GM18526 (cell line): ENCODE data around the gene DCAF10.

Experiments used
- POLR2A ChIP-seq: IDR thresholded peaks from 3 replicates; pipeline ENCODE4 v1.6.1; 2011; ENCODE audit not compliant: insufficient read length; ENCODE audit errors: extremely low read depth

The DCAF10 gene

GRCh38 chr9:37787059-37787458 is 13.5 kb upstream of the DCAF10 start:
- no peak for TF ChIP-seq POLR2A

GRCh38 chr9:37788332-37788731 is 12.3 kb upstream of the DCAF10 start:
- TF ChIP-seq POLR2A = no peak

- TF ChIP-seq POLR2A = no peak
These were observed 10.5 kb upstream of the DCAF10 start for GRCh38 chr9:37790096-37790495.

GRCh38 chr9:37792122-37792521 is 8.5 kb upstream of the DCAF10 start:
- no peak for TF ChIP-seq POLR2A

GRCh38 chr9:37796232-37796631 is 4.4 kb upstream of the DCAF10 start:
- TF ChIP-seq POLR2A = no peak

- no peak for TF ChIP-seq POLR2A
These were observed 1.9 kb upstream of the DCAF10 start for GRCh38 chr9:37798677-37799076.

- no peak for TF ChIP-seq POLR2A
These were observed 772 bp downstream of the DCAF10 start for GRCh38 chr9:37801287-37801850.

GRCh38 chr9:37801959-37802711 is 1.5 kb downstream of the DCAF10 start:
- no peak for TF ChIP-seq POLR2A

GRCh38 chr9:37806271-37806670 is 5.7 kb downstream of the DCAF10 start:
- TF ChIP-seq POLR2A = no peak

- no peak for TF ChIP-seq POLR2A
These were observed 11.4 kb downstream of the DCAF10 start for GRCh38 chr9:37811906-37812476.

- no peak for TF ChIP-seq POLR2A
These were observed 12.3 kb downstream of the DCAF10 start for GRCh38 chr9:37812773-37813379.

GRCh38 chr9:37818849-37819248 is 18.3 kb downstream of the DCAF10 start:
- TF ChIP-seq POLR2A = no peak

- TF ChIP-seq POLR2A = no peak
These were observed 19.5 kb downstream of the DCAF10 start for GRCh38 chr9:37820142-37820541.

- no peak for TF ChIP-seq POLR2A
These were observed 27.0 kb downstream of the DCAF10 start for GRCh38 chr9:37827483-37828165.

- TF ChIP-seq POLR2A = no peak
These were observed 35.2 kb downstream of the DCAF10 start for GRCh38 chr9:37835821-37836220.

GRCh38 chr9:37836386-37836785 is 35.8 kb downstream of the DCAF10 start:
- TF ChIP-seq POLR2A = no peak
